Measurements from ENCODE around the gene CCDC7. TPM values are rescaled to one million over a fixed set of nuclear protein-coding genes. Genes with fewer than 3 reads are reported as not detected.
"Not testable (repeated sequence)": the region's sequence is repeated elsewhere in the genome, so short reads cannot be mapped to it uniquely, and the experiment has no call there.

The CCDC7 gene
- 10 to 100 TPM; 11.4 to 15.9 TPM for total RNA-seq
- long read RNA-seq, partial matches to known transcripts: 0 of 3 reads
- long read RNA-seq, other reads (novel, unspliced or antisense): 3 of 3 reads

DNA sequence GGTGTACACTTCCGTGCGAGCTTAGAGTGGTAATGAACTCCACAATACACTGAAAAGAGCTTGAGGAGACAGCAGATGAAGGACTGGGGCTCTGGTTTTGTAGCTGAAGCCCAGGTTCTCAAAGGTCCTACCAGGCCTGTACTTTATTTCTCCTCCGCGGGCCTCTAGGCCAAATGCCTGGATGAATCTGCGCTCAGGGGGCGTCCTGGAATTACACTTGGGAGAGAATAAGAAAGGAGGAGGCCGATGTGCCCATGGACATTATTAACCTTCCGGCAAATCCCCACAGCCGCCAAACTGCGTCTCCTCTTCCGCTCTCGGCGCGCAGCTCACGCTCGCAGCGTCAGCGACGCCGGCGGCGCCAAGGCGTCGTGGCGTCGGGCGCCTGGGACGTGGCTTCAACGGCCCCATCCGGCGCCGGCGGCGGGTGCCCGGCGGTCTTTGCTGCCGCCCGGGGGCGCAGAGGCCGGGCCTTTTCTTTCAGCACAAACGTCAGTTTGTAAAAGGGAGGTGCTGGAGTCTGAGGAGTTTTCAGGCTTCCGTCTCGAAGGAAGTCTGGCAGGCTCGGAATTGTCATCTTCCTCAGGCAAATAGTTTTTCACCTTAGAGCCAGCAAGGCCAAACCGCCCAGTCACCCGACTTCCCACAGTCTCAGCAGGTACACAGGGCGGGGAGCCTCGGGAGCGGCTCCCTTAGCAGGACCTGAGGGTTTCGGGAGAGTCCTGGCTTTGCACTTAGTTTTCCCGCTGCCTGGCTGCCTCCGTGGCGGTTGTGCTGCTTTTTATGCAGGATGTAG is at the start of gene CCDC7:
CCDC7 (plus strand) TSS at position 401 of the 796 bp plus-strand sequence. CDS start 5,503 bp downstream, outside the sequence.
- DNase-seq (peak; percentile 73 to 89), ATAC-seq (peak; percentile 96)
- intact Hi-C loops (cut with DNase I, micrococcal nuclease): loop anchor here in 1 of 2 donors (10.0 kb wide), 1 partner anchor 71 kb away; no protein-coding TSS in a partner anchor

DNA sequence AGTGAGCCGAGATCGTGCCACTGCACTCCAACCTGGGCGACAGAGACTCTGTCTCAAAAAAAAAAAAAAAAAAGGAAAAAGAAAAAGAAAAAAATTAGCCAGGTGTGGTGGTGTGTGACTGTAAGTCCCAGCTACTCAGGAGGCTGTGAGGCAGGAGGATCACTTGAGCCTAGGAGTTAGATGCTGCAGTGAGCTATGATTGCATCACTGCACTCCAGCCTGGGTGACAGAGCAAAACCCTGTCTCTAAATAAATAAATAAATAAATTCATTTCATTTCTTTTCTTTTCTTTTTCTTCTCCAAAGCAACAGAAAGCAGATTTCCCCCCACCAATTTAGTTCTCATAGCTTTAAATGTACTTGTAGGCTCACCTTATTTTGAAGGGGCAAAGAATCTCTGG is 48.8 kb upstream of the CCDC7 start:
- intact Hi-C loops (cut with DNase I, micrococcal nuclease); ATAC-seq; DNase-seq: not testable (repeated sequence)

GRCh38 chr10:32399720-32400119 is 46.2 kb upstream of the CCDC7 start:
- not testable (repeated sequence) for ATAC-seq

GRCh38 chr10:32400961-32401360 is 45.0 kb upstream of the CCDC7 start:
- ATAC-seq (no peak), DNase-seq (no peak)
- intact Hi-C loops (cut with DNase I, micrococcal nuclease): no loop called here

More at GRCh38 chr10:32399720-32400119, 46.2 kb upstream of the CCDC7 start:
- DNase-seq; intact Hi-C loops (cut with DNase I, micrococcal nuclease): not testable (repeated sequence)

DNA sequence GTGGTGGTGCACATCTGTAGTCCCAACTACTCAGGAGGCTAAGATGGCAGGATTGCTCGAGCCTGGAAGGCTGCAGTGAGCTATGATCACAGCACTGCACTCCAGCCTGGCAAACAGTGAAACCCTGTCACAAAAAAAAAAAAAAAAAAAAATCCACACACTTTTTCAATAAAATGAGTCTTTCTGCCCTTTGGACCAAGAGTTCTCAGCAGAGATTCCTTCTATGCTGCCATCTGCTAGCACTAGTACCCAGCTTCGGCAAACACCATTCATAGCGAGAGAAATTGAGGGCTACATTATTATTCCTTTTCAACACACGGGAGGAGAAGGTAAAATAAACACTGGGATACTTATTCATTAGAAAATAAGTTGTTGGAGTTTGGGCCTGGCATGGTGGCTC is 43.4 kb upstream of the CCDC7 start:
- DNase-seq: no peak
- ATAC-seq: peak; percentile 75

DNA sequence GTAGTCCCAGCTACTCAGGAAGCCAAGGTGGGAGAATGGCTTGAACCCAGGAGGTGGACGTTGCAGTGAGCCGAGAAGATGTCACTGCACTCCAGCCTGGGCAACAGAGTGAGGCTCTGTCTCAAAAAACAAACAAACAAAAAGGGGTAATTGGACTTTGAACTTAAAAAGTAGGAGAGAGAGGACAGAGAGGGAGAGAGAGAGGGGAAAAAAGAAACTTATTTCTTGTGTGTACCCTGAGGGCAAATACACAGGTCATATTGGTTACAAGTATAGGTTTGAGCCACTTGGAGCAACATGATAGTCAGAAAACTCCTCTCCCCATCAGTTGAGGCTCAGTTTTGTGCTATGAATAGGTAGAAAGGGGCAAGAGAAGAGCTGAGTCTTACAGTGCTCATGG is 42.8 kb upstream of the CCDC7 start:
- ATAC-seq (peak; percentile 37), DNase-seq (no peak)
- intact Hi-C loops (cut with DNase I, micrococcal nuclease): no loop called here

More for the DNA sequence above, 43.4 kb upstream of the CCDC7 start:
- intact Hi-C loops (cut with DNase I, micrococcal nuclease): no loop called here

DNA sequence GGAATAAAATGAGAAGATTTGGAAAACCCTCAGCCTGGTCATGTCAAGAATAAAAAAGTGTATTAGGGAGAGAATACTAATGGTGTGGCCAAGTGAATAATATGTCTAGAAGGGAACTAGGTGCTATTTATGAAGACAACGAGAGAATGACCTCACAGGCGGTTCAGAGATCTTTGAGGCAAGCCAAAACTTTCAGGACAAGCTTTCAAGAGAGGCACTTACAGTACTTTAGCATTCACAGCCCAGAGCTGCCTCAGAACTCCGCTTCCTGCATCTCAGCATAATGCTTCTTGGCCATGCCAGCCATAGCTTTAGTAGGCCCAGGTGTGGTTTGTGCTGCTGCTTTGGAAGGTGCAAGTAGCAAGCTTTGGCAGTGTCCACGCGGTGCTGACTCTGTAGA is 37.2 kb upstream of the CCDC7 start:
- no peak for ATAC-seq
- DNase-seq: no peak
- intact Hi-C loops (cut with DNase I, micrococcal nuclease): no loop called here

- peak; percentile 61 for ATAC-seq
- intact Hi-C loops (cut with DNase I, micrococcal nuclease): no loop called here
- no peak for DNase-seq
Observed at GRCh38 chr10:32409741-32410140, 36.2 kb upstream of the CCDC7 start.

DNA sequence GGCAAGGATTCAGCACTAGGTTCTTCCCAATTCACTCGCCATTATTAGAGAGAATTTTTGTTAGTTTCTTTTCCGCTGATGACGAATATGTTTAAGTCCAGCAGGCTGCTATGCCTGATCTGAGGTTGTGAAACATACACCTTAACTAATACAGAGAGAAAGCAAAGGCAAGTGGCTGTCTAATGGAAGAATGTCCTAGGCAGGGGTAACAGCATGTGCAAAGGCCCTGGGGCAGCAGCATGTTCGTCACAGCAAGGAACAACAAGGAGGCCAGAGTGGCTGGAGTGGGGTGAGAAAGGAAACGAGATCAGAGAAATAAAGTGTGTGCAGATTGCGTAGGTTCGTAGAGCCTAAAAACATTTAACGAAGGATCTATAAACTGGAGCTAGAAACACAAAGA is 35.4 kb upstream of the CCDC7 start:
- DNase-seq: no peak
- intact Hi-C loops (cut with DNase I, micrococcal nuclease): no loop called here
- no peak for ATAC-seq

DNA sequence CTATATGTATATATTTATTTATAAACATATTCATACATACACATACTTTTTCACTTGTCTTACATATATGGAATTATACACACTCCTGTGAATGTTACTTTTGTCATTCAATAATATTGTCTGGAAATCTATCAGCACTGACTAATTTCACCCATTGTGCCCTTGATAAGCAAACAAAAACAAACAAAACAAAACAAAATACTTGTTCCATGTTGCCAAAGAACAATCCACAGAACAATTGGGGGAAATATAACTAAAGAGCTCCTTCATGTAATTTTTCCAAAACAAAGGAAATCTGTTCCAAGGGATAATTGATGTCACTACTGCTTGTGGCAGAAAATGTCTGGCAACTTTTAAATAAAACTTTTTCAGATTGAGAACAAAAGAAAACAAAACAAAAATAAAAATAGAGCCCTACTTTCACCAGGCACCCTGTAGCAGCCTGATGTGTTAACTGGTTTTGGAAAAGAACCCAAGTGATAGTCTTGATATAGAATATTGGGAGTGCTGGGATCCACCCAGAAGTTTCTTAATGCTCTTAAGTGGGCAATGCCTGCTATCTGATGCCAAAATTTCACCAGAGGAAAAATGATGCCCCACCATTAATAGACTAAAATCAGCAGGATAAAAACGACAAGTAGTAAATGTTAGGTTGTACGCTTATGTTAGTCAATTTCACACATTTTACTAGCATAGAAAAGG is 34.0 kb upstream of the CCDC7 start:
- no peak for DNase-seq
- ATAC-seq: no peak
- intact Hi-C loops (cut with DNase I, micrococcal nuclease): no loop called here

- DNase-seq (no peak), ATAC-seq (no peak)
- intact Hi-C loops (cut with DNase I, micrococcal nuclease): no loop called here
Observed at GRCh38 chr10:32412499-32412853, 33.5 kb upstream of the CCDC7 start.

DNA sequence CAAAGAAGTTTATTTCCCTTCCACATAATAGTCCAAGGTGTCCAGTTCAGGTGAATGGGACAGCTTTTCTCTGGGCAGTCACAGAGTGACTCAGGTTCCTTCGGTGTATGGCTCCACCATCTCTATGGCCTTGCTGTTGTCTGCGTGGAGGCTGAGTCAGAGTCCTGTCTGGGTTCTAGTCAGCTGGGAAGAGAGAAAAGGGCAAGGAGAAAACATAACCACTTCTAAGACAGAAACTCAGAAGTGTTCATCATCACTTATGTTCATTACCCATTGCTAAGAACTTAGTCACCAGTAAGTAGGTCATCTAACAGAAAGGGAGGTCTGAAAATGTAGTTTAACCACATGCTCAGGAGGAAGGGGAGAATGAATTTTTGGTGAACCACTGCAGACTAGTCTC is 32.4 kb upstream of the CCDC7 start:
- no peak for ATAC-seq
- intact Hi-C loops (cut with DNase I, micrococcal nuclease): no loop called here
- DNase-seq: no peak

DNA sequence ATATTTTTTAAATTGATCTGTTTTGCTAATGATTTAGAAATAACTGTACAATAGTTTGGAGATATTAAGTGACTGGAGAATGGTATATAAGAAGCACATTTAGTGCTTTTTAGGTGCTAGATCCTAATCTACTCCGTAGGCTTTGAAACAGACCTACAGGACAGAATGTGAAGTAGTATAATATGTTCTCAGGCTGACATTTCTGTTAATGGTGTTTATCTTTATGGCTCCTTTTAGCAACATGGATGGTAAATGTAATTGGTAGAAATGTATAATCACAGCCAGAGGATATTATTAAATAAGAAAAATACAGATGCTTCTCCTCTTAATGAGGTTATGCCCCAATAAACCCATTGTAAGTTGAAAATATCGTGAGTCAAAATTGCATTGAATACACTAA is 30.6 kb upstream of the CCDC7 start:
- ATAC-seq (no peak), DNase-seq (no peak)
- intact Hi-C loops (cut with DNase I, micrococcal nuclease): no loop called here

DNA sequence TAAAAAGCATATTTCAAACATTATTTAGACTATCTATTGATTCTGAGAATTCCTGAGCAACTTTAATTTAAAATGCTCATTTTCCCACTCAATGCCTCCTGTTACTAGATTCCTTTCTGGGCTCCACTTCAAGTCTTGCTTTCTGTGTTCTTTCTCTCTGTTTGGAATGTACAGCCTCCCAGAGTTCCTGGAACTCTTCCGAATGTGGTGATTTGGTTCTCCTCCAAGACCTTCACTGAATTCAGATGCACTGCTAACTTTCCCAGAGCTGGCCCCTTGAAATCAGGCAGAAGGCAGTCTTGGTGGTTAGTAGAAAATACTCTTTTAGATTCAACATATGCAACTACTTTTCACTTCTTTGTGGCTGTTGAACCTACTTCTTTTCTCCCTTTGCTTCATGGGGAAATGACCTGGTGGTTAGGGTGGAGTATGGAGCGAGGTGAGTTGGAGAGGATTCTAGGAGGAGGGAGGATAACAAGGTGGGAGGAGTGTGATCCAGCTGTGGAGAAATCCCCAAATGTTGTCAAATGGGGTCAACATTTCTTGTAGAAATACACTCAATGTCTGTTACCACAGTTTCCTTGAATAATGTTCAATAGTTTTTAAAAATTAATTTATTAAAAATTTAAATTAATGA is 27.9 kb upstream of the CCDC7 start:
- ATAC-seq (no peak), DNase-seq (no peak)
- intact Hi-C loops (cut with DNase I, micrococcal nuclease): no loop called here

DNA sequence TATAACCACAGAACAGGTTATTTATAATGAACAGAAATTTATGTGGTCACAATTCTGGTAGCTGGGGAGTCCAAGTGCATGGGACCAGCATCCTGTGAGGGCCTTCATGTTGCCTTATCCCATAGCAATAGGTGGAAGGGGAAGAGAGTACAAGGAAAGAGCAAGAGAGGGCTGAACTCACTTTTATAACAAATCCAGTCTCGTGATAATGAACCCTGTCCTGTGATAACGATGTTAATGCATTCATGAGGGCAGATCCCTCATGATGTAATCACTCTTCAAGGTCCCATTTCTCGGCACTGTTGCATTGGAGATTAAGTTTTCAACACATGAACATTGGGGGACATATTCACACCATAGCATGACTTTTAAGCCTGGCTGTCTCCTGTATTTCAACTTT is 27.4 kb upstream of the CCDC7 start:
- ATAC-seq (peak; percentile 75), DNase-seq (no peak)
- intact Hi-C loops (cut with DNase I, micrococcal nuclease): no loop called here

DNA sequence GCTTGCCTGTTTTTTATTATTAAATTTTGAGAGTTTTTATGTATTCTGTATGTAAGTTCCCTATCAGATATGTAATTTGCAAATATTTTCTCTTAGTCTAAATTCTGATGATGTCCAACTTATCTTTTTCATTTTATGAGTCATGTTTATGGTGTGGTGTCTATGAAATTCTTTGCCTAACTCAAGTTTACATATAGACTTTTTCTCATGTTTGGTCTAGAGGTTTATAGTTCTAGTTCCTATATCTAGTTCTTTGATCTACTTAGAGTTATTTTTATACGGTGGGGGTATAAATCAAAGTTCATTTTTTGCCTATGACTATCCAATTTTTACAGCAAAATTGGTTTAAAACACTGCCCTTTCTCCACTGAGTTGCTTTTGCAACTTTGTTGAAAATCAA is 26.3 kb upstream of the CCDC7 start:
- no peak for DNase-seq
- intact Hi-C loops (cut with DNase I, micrococcal nuclease): no loop called here
- peak; percentile 87 for ATAC-seq

DNA sequence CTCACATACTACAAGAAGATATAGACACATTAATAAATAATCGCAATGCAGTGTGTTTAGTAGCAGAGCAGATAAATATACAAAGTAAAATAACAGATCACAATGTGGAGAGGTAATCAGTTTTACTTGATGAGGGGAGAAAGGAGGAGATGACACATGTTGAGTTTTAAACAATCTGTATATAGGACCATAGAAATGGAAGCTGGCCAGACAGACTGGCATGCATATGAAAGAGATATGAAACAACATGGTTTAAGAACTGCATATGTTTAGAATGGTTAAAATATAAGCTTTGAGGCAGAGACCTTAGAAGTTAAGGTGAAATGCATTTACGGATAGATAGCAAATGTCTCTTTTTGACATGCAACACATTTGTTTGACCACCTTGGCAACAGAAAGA is 19.8 kb upstream of the CCDC7 start:
- no peak for DNase-seq
- intact Hi-C loops (cut with DNase I, micrococcal nuclease): no loop called here
- ATAC-seq: no peak

- ATAC-seq (no peak), DNase-seq (no peak)
- intact Hi-C loops (cut with DNase I, micrococcal nuclease): no loop called here
Observed at GRCh38 chr10:32433542-32433941, 12.4 kb upstream of the CCDC7 start.

DNA sequence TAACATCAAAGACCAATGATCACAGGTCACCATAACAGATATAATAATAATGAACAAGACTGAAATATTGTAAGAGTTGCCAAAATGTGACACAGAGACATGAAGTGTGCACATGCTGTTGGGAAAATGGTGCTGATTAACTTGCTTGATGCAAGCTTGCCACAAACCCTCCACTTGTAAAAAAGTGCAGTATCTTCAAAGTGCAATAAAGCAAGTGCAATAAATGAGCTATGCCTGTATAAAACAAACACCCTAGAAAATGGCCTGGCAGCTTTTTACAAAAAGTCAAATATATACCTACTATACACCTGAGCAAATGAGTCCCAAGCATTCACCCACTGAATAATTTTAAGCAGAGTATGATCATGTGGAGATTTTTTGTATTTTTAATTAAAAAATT is 9.7 kb upstream of the CCDC7 start:
- intact Hi-C loops (cut with DNase I, micrococcal nuclease): no loop called here
- ATAC-seq (peak; percentile 93), DNase-seq (no peak)

DNA sequence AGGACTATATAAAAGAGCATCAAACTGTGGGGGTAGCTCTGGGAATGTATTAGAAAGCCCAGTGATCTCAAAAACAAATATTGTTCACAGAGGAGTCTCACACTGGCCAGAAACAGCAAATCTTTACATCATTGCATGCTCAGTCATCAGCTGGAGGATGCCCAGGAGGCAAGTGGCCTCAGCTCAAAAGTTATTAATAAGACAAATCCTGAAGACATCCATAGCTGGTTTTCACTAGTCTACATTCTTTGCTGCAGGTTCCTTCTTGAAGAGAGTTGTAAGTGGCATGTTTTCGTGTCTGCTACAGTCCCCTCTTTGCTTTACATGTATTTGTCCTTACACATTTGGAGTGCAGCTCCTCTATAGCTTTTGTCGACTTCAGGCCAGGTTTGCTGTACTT is 8.6 kb upstream of the CCDC7 start:
- intact Hi-C loops (cut with DNase I, micrococcal nuclease): no loop called here
- DNase-seq: no peak
- no peak for ATAC-seq
